HG02943 (cell line): ENCODE data around the gene UBL5.

Source experiments
- ATAC-seq: cut with Tn5 transposase; IDR thresholded peaks from one replicate; pipeline ENCODE4 v1.9.1; 2021; ENCODE audit warnings: mild to moderate bottlenecking, low read depth, moderate library complexity; ENCODE audit not compliant: unreplicated experiment

UBL5 gene

DNA sequence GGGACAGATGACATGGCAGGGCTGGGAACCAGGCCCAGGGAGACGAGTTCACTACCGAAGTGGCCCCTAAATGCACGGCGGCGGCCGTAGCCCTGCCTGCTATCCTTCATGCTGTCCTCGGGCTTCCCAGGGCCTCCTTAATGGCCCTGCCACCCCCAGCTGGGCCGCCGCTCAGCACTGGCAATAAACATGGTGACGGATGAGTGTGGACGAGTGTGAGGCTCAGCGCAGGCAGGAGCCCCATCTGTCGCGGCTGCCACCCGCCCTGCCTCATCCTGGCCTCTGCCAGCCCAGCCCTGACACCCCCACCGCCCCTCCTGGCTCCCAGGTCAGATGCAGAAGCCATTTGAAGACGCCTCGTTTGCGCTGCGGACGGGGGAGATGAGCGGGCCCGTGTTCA is 21.0 kb downstream of the UBL5 start:
- ATAC-seq, result no peak

DNA sequence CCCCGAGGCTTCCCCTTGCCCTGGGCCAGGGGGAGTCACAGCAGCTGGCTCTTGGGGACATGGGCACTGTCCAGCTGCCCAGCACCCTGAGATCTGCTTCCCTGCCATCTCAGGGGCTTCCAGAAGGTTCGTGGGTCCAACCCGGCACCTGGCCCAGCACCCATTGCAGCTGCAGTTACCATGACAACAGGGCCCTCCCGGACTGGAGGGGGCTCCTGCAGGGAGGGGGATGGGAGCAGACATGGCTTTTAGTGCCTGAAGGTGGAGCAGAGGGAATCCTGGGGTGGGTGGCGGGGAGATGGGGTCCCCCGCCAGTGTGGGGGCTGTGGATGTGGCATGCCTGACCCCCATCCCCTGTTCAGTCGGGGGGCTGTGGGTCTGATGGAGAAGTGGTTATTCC is 22.1 kb downstream of the UBL5 start:
- no peak for ATAC-seq

GRCh38 chr19:9850235-9850959 is 22.7 kb downstream of the UBL5 start:
- no peak for ATAC-seq

DNA sequence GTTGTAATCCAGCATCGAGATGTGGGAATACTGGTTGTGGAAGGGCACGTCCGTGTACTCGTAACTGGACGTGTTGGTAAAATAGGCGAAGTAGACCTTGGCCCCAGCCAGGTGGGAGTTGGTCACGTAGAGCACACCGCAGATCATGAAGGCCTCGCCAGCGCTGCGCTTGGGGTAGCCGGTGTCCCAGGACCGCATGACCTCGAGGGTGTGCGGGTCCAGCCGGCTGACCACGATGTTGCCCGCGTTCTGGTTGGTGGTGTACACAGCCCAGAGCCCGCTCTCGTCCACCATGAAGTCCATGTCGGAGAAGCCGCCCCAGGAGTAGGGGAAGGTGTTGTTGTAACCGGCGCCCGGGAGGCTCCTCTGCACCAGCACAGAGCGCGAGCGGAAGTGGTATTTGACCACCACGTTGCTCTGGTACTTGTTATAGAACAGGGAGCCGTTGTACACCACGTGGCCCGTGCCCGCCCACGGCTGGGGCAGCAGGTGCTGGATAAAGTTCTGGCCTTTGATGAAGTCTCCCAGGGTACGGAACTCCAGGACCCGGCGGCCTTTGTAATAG is 26.6 kb downstream of the UBL5 start:
- no peak for ATAC-seq

DNA sequence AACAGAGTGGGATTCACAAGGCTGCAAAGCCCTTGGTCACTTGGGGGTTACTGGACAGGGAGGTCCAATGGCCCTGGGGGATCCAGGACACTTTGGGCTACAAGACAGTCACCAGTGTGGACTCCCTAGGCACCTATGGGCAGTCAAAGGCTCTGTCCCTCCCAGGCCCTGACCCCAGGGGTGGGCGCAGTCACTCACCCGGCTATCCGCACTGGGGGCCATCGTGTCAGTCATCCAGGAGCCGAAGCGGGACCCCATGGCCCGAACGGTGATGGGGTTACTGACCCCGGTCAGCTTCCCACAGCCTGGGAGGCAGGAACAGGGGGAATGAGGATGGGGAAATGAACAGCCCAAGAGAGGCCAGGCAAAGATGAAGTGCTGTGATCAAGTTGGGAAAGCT is 28.9 kb downstream of the UBL5 start:
- no peak for ATAC-seq

- ATAC-seq, result no peak
Observed at GRCh38 chr19:9857076-9857721, 29.5 kb downstream of the UBL5 start.

- no peak for ATAC-seq
Observed at GRCh38 chr19:9857920-9858746, 30.4 kb downstream of the UBL5 start.

DNA sequence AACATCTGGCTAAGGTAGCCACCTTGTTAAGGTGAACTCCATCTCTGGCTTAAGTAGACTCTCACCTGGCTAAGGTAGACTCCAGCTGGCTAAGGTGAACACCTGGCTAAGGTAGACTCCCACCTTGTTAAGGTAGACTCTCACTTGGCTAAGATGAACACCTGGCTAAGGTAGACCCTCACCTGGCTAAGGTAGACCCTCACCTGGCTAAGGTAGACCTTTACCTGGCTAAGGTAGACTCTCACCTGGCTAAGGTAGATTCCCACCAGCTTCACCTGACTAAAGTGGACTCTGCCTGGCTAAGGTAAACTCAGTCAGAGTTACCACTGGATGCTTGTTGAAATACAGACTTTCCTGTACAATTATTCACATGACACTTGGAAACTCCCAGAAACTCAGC is 31.0 kb downstream of the UBL5 start:
- no peak for ATAC-seq

GRCh38 chr19:9860407-9860806 is 32.7 kb downstream of the UBL5 start:
- ATAC-seq, result no peak

GRCh38 chr19:9861503-9861902 is 33.8 kb downstream of the UBL5 start:
- ATAC-seq, result no peak

GRCh38 chr19:9862938-9863337 is 35.2 kb downstream of the UBL5 start:
- ATAC-seq, result no peak

DNA sequence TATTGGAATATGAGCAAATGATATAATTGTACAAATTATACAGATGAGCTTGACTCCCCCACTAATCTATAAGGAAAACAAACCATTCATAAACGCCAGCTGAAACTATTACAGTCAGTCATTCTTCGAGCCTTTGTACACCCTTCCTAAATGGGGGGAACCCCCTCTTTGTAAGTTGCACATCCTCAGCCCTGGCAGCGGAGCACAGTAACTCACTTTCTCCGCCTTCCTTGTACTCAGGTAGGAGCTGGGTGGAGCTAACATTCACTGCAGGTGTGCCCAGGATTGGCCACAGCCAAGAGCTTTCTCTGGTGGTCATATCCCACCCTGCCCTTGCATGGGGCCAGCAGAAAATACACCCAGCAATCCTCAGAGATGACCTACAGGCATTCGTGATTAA is 36.0 kb downstream of the UBL5 start:
- no peak for ATAC-seq

DNA sequence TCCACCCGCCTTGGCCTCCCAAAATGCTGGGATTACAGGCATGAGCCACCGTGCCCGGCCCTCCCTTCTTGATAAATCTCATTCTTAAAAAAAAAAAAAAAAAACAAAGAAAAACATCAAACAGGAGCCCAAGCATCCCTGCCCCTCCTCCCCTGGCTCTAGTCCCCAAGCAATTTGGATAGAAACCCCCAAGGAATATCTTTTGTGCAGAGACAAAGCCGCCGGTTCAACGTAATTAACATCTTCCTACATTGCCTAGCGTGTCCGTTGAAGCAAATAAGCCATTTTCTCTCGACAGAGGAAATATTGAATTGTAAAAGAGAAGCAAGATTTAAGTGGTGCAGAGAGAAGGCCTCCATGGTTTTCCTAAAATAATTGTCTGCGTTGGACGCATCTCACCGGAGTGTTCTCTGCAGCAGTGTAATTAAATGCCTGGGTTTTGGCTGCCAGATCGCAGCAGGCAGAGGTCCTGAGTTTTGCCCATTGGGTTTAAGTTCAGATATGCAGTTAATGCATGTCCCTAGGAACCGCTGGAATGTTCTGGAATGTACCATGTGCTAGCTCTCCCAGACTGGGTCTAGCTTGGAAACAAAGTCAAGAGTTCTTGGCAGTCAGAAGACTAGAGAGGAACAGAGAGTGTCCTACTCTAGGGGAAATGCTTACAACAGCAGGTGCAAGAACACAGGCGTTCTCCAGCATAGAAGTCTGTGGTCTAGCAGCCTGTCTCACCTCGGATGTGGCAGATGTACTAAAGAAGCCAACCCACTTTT is 38.2 kb downstream of the UBL5 start:
- no peak for ATAC-seq

DNA sequence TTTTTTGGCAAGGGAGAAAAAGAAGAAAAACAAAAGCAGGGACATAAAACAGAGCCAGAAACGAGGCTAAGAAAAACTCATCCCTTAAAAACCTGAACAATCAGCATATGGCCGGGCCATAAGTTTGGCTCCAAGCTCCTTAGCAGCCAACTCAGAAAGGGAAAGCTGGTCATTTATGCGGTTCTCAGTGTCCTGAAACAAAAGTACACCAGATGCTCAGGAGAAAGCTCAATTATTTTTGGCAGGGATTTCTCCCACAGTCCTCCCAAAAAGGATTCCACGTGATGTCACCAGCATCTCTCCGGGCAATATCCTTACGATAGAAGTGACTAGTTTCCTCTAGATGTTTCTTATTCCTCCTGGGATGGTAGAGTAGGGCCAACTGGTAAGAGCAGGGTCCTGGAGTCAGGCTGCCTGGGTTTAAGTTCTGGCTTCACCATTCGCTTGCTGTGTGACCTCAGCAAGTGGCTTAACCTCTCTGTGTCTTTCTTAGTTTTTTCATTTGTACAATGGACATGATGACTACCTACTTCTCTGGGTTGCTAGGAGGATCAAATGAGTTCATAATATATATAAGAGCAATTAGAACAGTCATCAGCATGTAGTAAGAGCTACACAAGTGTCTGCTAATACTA is 41.4 kb downstream of the UBL5 start:
- ATAC-seq, result no peak

DNA sequence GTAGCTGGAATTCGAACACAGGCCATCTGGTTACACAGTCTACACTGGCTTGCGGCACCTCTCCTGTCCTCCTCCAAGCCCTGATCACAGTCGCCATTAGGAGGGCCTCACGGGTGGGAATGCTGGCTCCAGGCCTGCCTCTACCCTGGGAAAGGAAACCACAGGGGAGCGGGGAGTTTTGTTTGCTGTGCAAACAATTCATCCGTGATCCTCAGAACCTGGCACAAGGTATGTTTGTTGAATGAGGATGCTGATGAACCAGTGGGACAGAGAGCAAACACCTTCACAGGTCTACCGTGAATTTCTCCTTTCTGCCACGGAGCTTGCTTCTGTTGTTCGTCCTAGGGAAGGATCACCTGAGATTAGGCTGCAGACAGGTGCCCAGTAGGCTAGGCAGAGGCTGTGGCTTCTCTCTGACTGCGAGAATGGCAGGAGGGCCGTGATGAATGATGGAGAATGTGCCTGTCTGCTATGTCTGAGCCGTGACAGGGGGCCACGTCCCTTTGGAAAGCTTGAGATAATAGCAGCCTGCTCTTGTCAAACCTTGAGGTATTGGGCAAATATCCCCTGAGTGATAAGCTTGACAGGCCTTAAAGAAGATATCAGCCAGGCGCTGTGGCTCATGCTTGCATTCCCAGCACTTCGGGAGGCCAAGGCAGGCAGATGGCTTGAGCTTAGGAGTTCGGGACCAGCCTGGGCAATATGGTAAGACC is 44.1 kb downstream of the UBL5 start:
- no peak for ATAC-seq

DNA sequence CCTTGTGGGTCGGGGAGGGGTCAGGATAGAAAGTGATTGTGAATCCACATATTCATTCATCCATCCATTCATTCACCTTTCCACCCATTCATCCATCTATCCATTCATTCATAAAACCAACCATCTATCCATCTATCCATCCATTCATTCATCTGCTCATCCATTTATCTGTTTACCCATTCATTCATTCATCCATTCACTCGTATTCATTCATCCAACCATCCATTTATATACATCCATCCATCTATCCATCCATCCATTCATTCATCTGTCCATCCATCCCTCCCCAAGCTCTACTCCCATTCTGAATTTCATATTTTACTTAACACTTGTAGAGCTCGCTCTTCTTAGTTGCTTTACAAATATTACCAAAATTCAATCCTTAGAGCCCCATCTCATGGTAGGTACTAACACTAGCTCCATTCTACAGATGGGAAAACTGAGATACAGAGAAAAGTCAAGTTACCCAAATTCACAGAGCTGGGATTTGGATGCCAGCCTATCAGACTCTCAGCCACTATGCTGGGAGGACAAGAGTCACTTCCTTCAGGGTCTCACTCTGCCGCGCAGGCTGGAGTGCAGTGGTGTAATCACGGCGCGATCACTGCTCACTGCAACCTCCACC is 45.0 kb downstream of the UBL5 start:
- ATAC-seq, result no peak

DNA sequence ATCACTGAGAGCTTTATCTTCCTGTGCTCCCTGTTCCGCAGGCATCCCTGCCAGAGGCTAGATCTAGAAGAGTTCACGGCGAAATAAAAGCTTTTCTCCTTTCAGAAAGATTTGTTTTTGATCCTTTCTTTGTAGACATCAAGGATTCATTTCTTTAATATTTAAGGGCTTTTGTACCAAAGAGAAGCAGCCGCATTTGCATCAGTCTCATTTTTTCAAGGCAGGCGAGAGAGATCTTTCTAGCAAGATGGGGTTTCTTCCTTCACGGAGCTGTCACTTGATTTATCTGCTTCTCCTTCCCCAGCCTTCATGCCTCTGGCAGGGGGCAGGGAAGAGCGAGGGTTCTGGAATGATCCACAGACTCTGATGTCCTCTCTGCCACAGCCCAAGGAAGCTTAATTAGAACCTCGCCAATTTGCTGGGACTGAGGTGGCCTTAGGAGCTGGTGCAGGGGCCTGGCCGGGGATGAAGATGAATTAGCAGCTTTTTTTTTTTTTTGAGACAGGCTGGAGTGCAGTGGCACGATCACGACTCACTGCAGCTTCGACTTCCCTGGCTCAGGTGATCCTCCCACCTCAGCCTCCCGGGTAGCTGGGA is 47.4 kb downstream of the UBL5 start:
- ATAC-seq, result no peak

GRCh38 chr19:9875796-9876195 is 48.1 kb downstream of the UBL5 start:
- no peak for ATAC-seq
